SK-MEL-5 (cell line): ENCODE measurements around the gene CXCR6. TPM values are rescaled to one million over a fixed set of nuclear protein-coding genes. Genes with fewer than 3 reads are reported as not detected.

Source experiments
- DNase-seq: peaks from one replicate; pipeline ENCODE4 v3.0.0-alpha.2; 2016; ENCODE audit warnings: low read depth, low spot score
- in situ Hi-C: cut with HindIII; loops from 2 replicates; pipeline ENCODE4 v1.10.0; 2016; ENCODE audit warnings: low sequenced_read_pairs, high pct_unique_total_duplicates, low pct_unique_long_range_greater_than_20kb
- total RNA-seq: library from RNA; depleted of rRNA; stranded (reverse); fragments of >200 nt; shearing (Covaris generic); gene quantifications from 2 replicates; pipeline ENCODE4 v1.2.3, GENCODE V29; 2014

The CXCR6 gene
- total RNA-seq, 1 experiment from 2014 or later: not detected

- no peak for DNase-seq
- in situ Hi-C loops: no loop called here
These were observed 33.2 kb downstream of the CXCR6 start for GRCh38 chr3:45976191-45977091.

DNA sequence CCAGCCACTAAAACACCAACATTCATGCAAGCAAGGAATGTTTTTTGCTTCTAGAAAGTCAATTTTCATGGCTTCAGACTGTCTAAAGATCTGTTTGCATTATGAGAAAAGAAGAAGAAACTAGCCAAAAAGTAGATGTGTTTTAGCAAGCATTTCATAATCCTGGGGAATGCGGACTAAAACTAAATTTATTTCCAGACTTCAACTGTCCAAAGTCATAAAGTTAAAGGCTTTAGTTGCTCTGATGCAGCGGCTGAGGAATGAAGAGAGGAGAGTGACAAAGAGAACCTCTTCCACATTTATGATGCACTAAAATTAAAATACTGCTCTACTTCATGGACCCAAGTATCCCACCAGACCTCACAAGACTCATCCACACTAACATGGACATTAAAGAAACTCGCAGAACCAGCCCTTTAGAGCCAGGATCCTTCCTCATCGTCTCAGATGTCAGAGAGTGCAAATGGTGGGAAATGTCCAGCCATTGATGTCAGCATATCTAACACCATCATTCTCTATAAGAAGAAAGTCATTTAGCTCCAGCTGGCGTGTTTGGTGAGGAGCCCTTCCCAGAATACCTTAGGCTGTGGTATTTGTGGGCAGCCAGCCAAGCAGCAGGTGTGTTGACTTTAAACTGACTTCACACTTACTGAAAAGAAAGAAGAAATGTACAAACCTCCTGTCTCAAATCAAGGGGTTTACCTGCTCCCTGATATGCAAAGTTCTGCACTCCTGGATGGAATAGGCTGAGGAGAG is 34.9 kb downstream of the CXCR6 start:
- in situ Hi-C loops: no loop called here
- DNase-seq: no peak

DNA sequence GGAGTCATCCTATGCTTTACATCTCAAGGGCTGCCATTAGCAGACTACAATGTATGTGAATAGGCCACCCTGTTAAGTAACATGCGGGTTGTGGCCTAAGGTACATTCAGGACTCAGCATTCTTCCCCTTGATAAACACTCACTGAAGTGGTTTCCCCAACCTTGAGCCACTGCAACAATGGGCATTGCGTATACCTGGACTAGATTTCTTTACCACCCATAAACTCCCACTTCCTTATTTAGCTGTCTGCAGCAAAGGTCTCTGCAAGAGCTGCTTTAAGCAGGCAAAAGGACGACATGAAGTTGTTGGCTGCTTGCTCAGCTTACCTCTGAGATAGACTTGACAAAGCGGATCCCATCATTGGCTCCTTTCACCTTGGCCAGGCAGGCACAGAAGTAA is 36.1 kb downstream of the CXCR6 start:
- DNase-seq: no peak

GRCh38 chr3:45980229-45980813 is 37.1 kb downstream of the CXCR6 start:
- no peak for DNase-seq
- in situ Hi-C loops: no loop called here

More for the DNA sequence above, 36.1 kb downstream of the CXCR6 start:
- in situ Hi-C loops: no loop called here

- DNase-seq: no peak
- in situ Hi-C loops: no loop called here
These were observed 37.6 kb downstream of the CXCR6 start for GRCh38 chr3:45980819-45981218.

DNA sequence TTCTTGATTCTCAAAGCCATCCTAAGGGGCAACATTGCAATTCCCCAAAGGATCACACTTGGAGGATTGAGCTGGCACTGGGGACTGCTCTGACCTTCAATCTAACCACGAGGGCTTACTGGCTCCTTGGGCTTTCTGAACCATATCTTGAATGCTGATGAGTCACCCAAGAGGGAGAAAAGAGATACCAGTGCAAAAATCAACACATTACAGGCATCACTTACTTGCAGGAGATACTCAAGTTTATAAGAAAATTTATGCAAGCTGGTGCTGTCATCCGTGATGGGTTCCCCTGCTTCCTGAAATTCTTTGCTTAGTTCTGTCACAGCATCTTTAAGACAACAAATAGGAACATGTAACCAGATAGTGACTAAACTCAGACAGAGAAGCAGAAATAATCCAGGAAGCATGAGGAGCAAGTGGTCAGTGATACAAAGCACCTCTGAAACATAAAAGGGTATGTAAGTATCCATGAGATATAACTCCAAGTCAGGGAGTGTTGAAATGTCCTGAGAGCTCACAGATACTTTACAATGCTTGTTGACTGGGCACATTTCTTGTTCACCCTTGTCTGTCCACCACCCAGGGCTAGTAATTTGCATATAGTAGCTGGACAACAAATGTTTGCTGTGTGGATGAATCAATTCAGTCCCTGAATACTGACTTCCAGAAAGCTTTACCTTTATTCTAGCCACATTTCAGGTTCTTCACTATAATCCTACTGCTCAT is 38.2 kb downstream of the CXCR6 start:
- DNase-seq: no peak

GRCh38 chr3:45983770-45984169 is 40.5 kb downstream of the CXCR6 start:
- DNase-seq: no peak
- in situ Hi-C loops: no loop called here

More for the DNA sequence above, 38.2 kb downstream of the CXCR6 start:
- in situ Hi-C loops: no loop called here

DNA sequence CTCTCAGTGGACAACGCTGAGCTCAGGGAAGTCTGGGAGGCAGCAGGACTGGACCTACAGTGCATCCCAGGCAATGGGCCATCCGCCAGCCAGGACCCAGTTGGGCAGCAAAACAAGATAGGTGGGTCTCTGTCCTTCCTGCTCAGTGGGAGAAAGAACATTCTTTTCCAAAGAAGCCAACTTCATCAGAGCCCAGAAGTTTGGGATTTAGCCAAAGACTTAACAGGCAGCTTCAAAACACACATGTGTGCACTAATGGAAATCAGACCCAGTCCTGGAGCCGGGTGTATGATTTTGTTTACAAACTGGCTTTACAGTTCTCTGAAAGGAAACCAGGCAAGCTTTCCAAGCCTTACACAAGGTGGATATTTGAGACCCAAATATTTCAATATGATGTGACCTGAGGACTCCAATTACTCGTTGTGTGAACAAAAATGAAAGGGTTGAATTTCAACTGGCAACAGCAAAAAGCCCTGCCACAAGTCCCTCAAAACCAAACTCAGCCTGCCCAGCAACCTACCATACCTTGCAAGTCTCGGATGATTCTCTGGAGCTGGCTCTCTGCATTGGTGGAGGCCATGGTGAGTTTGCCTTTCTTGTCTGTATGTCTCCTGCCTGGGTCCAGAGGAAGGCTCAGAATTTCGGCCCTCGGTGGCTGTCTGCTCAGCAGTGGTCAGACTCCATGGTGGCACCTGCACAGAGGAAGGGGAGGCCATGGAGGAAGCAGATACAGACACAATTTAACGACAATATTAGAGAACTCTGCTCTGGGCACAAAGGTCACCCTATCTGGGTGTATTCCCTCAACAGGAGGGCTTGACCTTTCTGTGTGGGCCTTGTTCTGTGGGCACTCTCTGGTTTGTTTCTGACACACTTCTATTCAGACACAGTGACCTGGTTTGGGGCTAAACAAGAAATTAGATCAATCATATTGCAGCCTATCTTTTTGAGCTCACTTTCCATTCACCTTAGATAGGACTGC is 41.4 kb downstream of the CXCR6 start:
- no peak for DNase-seq
- in situ Hi-C loops: no loop called here

DNA sequence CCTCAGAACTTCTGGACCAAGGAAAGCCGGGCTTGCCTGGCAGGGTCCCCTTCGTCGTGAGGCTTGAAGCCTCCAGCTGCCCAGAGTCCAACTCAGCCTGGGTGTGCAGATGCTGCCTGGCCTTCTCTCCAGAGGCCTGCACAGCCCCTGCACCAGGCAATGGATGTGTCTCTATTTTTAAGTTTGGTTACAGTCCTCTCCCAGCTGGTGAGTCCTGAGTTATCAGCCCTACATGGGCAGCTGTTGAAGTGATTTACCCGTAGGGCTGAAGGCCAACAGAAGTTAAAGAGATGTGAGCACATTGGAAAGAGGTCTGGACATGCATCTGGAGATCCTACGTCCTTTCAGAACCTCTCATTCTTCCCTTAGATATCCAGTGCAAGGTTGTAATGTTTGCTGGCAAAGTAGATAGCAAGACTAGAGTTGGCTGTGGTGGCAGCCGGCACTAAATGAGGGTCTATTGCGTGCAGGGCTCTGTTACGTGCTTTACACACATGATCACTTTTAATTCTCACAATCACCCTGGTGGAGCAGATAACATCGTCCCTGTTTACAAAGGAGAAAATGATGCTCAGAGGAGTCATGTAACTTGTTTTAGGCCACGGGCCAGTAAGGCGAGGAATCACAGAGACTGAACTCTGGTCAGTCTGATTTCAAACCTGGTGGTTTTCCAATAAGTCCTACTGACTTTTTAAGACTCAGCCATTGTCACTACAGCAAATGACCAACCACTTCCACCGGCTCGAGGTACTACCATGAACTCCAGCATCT is 42.5 kb downstream of the CXCR6 start:
- DNase-seq: no peak
- in situ Hi-C loops: no loop called here

- in situ Hi-C loops: no loop called here
- DNase-seq: no peak
These were observed 43.2 kb downstream of the CXCR6 start for GRCh38 chr3:45986303-45986982.

DNA sequence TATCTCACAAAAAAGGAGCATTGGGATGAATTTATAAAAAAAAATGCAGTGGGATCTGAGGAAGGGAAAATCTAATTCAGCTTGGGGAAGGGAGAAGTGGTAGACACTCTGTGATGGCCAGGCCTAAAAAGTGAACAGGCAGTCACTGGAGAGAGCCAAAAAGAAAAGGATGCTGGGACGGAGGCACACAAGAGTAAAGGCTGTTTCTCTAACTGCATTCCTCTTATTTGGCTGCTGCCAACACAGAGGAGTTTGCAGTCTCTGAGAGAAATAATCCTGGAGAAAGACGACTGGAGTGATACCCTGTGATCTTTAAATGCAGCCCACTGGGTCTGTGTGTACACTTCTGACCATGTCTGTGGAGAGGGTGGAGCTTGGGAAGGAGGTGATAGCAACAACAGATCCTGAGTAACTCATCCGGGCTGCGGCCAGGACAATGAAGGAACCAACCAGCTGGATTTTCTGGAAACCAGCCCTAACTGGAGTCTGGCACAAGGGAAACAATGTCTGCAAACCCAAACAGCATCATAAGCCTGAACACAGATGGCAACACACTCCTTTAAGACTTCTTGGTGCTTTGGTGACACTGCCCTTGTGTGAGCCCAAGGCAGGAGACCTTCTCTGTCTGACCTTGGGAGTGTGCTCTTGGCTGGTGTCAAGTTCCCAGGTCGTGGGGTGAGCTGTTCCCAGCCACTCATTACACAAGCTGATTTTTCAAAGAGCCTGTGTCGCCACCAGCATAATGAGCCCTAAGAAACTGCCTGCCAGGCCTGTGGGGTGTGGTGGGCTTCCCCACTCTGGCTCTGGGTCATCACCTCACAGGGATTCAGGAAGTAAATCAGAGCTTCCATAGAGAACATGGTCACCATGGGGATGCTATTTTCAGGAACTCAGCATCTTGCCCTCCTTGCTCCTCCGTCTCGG is 44.4 kb downstream of the CXCR6 start:
- DNase-seq: no peak
- in situ Hi-C loops: no loop called here

GRCh38 chr3:45988362-45988761 is 45.1 kb downstream of the CXCR6 start:
- DNase-seq: no peak
- in situ Hi-C loops: no loop called here

GRCh38 chr3:45988804-45989203 is 45.5 kb downstream of the CXCR6 start:
- in situ Hi-C loops: no loop called here

GRCh38 chr3:45990181-45990580 is 46.9 kb downstream of the CXCR6 start:
- DNase-seq: no peak
- in situ Hi-C loops: no loop called here

More at GRCh38 chr3:45988804-45989203, 45.5 kb downstream of the CXCR6 start:
- no peak for DNase-seq

- in situ Hi-C loops: no loop called here
These were observed 48.1 kb downstream of the CXCR6 start for GRCh38 chr3:45991341-45991740.

More at GRCh38 chr3:45991341-45991740, 48.1 kb downstream of the CXCR6 start:
- no peak for DNase-seq
